K562 (cell line): Measurements from ENCODE around the gene ADD3.

Experiments used
- CHD2 ChIP-seq: IDR thresholded peaks from 2 replicates; pipeline ENCODE4 v1.6.1; 2011; ENCODE audit warnings: low read depth, low read length
- TAF1 ChIP-seq: IDR thresholded peaks from 2 replicates; pipeline ENCODE4 v1.6.1; 2011; ENCODE audit warnings: mild to moderate bottlenecking, low read length, moderate library complexity; ENCODE audit not compliant: insufficient read depth, control insufficient read depth, severe bottlenecking; ENCODE audit errors: extremely low read depth
- ZNF274 ChIP-seq: IDR thresholded peaks from 2 replicates; pipeline ENCODE4 v1.6.1; 2011; ENCODE audit warnings: low read depth, mild to moderate bottlenecking, low read length, moderate library complexity, borderline replicate concordance
- TF ChIP-seq, protein P1 (sequence below): conservative IDR thresholded peaks from 2 replicates; pipeline ENCODE4 v1.6.1; 2011; ENCODE audit warnings: low read depth, mild to moderate bottlenecking, low read length; ENCODE audit not compliant: control insufficient read depth
- TF ChIP-seq, protein P2 (sequence below): fragments of 450-650 bp; formaldehyde crosslinking; IDR thresholded peaks from 2 replicates; pipeline ENCODE4 v1.4.0; 2020; ENCODE audit warnings: mild to moderate bottlenecking, mixed read lengths
- TF ChIP-seq, protein P3 (sequence below): fragments of 250-450 bp; sonication (Bioruptor Pico); IDR thresholded peaks from 2 replicates; pipeline ENCODE4 v1.5.1; 2021; ENCODE audit warnings: mild to moderate bottlenecking
- TF ChIP-seq, protein P4 (sequence below): sonication (generic); formaldehyde crosslinking; IDR thresholded peaks from 2 replicates; pipeline ENCODE4 v1.5.0; 2020; ENCODE audit warnings: missing genetic modification reagents
- TF ChIP-seq, protein P5 (sequence below), 3 experiments: IDR thresholded peaks in 2 of 3; conservative IDR thresholded peaks in 1 of 3; 2 replicates each; pipeline ENCODE4 v1.5.1; 2011 to 2012; ENCODE audit warnings: low read length in 3 of 3, mild to moderate bottlenecking in 3 of 3, control low read depth in 2 of 3, improper control_type of control experiment in 1 of 3, inconsistent platforms in 1 of 3, low read depth in 1 of 3, mixed read lengths in 1 of 3, moderate library complexity in 1 of 3; ENCODE audit not compliant: insufficient read depth in 2 of 3
- TF ChIP-seq, protein P6 (sequence below), 2 experiments: IDR thresholded peaks; 2 replicates each; pipeline ENCODE4 v1.6.1; 2012; ENCODE audit warnings: improper control_type of control experiment in 2 of 2, low read depth in 2 of 2, low read length in 2 of 2, borderline replicate concordance in 1 of 2

DNA sequence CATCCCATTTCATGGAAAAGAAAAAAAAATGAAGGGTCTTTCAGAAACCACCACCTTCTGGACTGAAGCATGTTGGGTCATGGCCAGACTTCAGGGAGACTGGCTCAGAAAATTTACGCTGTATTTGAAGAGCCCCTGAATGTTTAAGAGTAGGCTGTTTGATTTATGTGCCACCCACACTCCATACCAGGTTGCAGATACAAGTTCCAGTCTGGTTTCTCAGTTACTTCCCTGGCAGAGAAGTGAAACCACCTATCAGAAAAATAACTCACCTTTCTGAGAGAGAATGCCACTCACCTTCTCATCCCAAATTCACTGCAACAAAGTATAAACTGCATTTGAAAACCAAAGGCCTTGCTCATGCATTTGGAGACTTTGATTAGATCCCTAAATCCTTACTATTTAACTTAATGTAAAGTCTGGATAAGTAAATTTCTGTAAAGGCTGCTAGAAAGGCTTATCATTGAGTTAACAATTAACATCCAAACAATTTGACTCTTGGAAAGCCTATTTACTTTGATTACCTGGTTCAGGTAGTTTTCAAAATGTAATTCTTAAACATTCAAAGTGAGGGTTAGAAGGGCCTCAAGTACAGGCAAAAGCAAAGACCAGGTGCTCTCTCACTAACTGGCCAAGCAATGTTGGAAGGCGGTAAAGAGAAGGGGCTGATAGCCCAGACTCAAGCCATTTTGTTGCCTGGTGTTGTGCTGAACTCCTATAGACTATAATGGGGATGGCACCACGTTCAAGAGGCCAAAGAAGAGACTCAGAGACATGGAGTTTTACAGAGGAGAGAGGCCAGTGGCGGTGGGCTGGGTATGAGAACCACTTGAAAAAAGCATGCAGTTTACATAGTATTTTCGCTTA, 12.8 kb upstream of the ADD3 start:
- TF ChIP-seq, protein P1, sequence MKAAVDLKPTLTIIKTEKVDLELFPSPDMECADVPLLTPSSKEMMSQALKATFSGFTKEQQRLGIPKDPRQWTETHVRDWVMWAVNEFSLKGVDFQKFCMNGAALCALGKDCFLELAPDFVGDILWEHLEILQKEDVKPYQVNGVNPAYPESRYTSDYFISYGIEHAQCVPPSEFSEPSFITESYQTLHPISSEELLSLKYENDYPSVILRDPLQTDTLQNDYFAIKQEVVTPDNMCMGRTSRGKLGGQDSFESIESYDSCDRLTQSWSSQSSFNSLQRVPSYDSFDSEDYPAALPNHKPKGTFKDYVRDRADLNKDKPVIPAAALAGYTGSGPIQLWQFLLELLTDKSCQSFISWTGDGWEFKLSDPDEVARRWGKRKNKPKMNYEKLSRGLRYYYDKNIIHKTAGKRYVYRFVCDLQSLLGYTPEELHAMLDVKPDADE, result no peak
- TF ChIP-seq ZNF274 (no peak), TAF1 (no peak), CHD2 (no peak)
- TF ChIP-seq, protein P2, sequence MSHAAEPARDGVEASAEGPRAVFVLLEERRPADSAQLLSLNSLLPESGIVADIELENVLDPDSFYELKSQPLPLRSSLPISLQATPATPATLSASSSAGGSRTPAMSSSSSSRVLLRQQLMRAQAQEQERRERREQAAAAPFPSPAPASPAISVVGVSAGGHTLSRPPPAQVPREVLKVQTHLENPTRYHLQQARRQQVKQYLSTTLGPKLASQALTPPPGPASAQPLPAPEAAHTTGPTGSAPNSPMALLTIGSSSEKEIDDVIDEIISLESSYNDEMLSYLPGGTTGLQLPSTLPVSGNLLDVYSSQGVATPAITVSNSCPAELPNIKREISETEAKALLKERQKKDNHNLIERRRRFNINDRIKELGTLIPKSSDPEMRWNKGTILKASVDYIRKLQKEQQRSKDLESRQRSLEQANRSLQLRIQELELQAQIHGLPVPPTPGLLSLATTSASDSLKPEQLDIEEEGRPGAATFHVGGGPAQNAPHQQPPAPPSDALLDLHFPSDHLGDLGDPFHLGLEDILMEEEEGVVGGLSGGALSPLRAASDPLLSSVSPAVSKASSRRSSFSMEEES (CRISPR knock-in tag), result no peak
- TF ChIP-seq, protein P3, sequence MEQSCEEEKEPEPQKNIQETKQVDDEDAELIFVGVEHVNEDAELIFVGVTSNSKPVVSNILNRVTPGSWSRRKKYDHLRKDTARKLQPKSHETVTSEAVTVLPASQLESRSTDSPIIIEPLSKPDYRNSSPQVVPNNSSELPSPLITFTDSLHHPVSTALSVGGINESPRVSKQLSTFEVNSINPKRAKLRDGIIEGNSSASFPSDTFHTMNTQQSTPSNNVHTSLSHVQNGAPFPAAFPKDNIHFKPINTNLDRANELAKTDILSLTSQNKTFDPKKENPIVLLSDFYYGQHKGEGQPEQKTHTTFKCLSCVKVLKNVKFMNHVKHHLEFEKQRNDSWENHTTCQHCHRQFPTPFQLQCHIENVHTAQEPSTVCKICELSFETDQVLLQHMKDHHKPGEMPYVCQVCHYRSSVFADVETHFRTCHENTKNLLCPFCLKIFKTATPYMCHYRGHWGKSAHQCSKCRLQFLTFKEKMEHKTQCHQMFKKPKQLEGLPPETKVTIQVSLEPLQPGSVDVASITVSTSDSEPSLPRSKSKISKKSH (CRISPR knock-in tag), result no peak
- TF ChIP-seq, protein P4, sequence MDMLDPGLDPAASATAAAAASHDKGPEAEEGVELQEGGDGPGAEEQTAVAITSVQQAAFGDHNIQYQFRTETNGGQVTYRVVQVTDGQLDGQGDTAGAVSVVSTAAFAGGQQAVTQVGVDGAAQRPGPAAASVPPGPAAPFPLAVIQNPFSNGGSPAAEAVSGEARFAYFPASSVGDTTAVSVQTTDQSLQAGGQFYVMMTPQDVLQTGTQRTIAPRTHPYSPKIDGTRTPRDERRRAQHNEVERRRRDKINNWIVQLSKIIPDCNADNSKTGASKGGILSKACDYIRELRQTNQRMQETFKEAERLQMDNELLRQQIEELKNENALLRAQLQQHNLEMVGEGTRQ, result no peak
- TF ChIP-seq, protein P5, sequence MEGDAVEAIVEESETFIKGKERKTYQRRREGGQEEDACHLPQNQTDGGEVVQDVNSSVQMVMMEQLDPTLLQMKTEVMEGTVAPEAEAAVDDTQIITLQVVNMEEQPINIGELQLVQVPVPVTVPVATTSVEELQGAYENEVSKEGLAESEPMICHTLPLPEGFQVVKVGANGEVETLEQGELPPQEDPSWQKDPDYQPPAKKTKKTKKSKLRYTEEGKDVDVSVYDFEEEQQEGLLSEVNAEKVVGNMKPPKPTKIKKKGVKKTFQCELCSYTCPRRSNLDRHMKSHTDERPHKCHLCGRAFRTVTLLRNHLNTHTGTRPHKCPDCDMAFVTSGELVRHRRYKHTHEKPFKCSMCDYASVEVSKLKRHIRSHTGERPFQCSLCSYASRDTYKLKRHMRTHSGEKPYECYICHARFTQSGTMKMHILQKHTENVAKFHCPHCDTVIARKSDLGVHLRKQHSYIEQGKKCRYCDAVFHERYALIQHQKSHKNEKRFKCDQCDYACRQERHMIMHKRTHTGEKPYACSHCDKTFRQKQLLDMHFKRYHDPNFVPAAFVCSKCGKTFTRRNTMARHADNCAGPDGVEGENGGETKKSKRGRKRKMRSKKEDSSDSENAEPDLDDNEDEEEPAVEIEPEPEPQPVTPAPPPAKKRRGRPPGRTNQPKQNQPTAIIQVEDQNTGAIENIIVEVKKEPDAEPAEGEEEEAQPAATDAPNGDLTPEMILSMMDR (IDR thresholded peaks at IDR 0.05 in 2 of 3, conservative IDR thresholded peaks at IDR 0.05 in 1 of 3; ENCODE audit: insufficient read depth in 2 of 3, low read depth in 1 of 3, low read length in 3 of 3), result no peak
- TF ChIP-seq, protein P6, sequence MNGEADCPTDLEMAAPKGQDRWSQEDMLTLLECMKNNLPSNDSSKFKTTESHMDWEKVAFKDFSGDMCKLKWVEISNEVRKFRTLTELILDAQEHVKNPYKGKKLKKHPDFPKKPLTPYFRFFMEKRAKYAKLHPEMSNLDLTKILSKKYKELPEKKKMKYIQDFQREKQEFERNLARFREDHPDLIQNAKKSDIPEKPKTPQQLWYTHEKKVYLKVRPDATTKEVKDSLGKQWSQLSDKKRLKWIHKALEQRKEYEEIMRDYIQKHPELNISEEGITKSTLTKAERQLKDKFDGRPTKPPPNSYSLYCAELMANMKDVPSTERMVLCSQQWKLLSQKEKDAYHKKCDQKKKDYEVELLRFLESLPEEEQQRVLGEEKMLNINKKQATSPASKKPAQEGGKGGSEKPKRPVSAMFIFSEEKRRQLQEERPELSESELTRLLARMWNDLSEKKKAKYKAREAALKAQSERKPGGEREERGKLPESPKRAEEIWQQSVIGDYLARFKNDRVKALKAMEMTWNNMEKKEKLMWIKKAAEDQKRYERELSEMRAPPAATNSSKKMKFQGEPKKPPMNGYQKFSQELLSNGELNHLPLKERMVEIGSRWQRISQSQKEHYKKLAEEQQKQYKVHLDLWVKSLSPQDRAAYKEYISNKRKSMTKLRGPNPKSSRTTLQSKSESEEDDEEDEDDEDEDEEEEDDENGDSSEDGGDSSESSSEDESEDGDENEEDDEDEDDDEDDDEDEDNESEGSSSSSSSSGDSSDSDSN (IDR thresholded peaks at IDR 0.05; ENCODE audit: borderline replicate concordance in 1 of 2, low read depth in 2 of 2, low read length in 2 of 2), result no peak
